ENCODE results near the gene PBX2.
"Not testable (repeated sequence)": the region's sequence is repeated elsewhere in the genome, so short reads cannot be mapped to it uniquely, and the experiment has no call there.

Gene PBX2

DNA sequence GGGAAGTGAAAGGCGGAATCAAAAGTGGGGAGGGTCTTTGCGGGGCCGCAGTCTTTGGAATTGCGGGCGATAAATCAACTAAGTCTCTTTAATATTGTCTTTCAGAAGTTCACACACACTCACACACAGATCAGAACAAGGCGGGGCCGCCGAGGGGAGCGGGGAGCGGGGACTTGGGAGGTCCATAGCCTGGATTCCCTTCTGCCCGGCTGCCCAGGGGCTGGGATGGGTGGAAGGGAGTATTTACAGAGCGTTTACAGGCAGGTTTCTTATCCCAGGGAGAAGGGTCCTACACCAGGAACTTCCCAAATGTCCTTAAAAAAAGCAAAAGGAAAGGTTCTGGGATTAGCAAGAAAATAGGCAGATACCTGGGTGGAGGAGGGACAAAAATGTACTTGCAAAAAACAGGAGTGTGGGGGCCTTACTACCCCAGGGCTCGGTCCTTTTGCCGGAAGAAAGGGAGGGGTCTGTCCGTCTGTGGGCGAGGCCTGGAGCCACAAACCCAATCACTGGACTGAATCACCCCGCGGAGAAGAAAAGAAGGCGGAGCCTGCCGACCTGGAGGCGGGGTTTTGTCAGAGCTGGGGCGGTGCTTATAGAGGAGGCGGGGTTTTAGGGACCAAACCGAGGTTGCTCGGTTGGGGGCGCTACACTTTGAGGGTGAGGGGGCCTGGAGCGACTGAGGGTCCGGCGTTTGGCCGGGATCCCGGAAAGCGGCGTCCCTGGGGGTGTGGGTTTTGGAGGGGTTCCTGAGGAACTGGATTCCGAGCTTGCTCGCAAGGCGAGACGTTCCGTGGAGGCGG lies 41.5 kb downstream of the PBX2 start:
- no peak for DNase-seq

DNA sequence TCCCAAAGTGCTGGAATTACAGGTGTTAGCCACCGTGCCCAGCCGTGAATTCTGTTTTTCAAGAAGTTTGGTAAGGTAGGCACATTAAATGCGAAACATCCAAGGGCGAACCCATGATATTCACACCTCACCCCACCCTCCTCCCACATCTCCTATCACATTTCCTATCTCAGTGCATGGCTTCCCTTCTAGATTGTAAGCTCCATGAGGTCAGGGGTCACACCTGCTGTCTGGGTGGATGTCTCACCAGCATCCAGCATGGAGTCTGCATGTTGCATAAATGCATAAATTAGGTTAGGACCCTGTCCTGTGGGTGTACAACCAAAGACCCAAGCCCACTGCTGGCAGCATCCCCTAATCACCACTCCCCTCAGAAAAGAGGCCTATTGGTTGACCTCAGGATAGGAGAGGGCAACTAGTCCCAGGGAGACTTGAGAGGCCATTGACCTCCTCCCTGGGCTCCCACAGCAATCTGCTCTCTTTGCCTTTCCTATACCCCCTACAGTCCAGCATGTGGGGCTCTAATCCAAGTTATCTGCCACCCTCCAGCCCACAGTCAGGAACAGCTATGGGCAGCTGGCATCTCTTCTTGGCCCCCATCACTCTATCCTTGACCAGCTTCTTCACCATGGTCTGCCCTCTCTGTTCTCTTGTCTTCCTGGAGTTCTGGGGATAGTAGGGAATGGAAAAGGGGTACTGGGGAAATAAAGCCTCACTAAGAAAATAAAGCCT lies 42.4 kb downstream of the PBX2 start:
- no peak for DNase-seq

DNA sequence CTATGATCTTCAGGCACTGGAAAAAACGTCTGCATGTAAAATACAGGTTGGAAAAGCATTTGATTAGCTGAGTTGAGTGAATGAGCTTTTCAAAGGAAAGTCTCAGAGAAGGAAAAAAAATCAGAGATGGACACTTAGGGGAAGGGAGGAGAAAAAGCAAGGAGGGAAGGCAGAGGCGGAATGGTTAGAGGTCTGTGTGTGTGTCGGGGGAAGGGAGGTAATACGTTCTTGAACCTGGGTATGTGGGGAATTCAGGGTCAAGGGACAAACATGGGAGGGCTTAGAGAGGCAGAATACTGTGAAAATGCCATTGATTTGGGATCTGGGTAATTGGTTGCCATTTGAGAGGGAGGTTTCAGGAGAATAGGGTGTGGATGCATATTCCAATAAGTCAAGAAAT lies 43.3 kb downstream of the PBX2 start:
- DNase-seq, result no peak

DNA sequence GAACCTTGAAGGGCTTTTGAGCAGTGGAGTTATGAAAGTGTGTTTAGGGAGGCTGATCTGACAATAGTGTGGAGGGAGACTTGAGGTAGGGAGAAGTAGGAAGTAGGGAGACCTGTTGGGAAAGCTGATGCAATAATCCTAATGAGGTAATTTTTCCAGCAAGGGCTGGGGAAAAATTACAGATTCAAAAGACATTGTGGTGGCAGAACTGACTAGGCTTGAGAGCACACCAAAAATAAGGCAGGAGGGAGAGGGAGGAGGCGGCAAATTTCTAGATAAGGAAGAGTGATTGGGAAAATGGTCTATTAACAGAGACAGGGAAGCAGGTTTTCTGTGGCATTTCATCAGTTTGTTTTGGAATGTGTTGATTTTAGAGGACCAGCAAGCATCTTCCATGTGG lies 43.7 kb downstream of the PBX2 start:
- DNase-seq, result no peak

DNA sequence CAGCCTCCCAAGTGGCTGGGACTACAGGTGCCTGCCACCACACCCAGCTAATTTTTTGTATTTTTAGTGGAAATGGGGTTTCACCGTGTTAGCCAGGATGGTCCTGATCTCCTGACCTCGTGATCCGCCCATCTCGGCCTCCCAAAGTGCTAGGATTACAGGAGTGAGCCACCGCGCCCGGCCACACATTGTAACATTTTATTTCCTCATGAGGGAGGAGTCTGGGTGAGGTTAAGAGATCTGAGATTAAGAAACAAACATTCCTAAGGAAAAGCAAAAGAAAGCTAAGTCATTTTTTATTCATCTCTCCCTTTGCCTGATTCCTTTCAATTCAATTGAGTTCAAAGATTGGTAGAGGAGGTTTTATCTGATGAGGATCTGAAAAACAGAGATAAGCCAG lies 45.8 kb downstream of the PBX2 start:
- DNase-seq, result not testable (repeated sequence)

DNA sequence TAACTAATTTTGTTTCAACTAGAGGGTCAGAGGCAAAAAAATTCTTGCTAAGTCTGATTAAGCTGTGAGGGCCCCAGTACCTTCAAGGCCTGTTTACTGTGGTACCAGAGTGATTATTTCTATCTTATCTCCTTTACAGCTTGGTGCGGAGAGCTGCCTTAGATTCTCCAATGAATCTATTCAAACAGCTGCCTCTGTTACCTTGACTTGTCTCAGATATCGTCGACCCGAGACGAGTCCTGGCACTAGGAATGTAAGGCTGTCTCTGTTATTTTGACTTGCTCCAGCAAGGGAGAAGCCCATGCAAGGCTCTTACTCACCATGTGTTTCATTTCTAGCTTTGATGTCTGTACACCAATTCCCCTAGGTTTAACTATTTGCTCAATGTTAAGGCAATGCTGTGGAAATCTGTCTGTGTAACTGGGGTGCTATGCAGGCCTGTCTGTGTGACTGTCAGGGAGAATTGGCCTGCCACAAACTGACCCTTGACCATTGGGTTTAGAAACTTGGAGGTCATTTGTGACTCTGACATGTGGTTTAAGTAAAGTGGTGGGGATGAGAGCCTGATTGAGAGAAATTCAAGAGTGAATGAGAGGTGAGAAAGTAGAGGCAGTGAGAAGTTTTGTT lies 49.5 kb downstream of the PBX2 start:
- no peak for DNase-seq

DNA sequence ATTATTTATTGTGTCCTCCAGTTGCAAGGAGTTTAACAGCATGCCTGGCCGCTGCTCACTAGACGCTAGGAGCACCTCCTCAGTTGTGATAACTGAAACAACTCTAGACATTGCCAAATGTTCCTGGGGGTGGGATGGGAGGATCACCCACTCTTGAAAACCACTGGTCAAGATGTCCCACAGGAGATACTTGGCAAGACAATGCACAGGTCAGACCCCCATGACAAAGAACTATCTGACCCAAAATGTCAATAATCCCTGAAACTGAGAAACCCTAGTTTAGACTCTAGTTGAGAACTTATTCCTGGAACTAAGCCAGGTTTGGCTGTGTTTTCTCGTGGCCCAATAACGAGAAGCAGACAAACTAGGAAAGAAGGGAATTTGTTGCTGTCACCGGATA lies 50.4 kb downstream of the PBX2 start:
- no peak for DNase-seq

DNA sequence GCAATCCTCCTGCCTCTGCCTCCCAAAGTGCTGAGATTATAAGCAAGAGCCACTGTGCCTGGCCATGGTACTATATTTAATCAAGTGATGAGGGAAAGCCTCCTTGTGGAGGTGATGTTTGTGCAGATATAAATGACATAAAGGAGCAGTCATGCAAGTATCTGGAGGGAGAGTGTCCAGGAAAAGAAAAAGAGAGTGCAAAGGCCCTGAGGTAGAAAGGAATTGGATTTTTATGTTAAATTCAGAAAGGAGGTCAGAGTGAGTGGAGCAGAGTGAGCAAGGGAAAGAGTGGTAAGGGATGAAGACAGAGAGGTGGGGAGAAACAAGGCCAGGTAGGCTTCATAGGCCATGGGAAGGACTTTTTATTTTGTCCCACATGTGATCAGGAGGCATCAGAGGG lies 52.5 kb downstream of the PBX2 start:
- DNase-seq, result no peak
